C4-2B (cell line): ENCODE data around the gene SSTR4.

Experiments
- H3K27ac ChIP-seq: fragments of 450-650 bp; 2 replicates; pipeline ENCODE4 v1.5.1; 2017
- CTCF ChIP-seq: fragments of 450-650 bp; conservative IDR thresholded peaks from 2 replicates; pipeline ENCODE4 v1.5.1; 2017; ENCODE audit warnings: mild to moderate bottlenecking
- ZFX ChIP-seq: fragments of 450-650 bp; IDR thresholded peaks from 2 replicates; pipeline ENCODE4 v1.6.1; 2017

Gene SSTR4

GRCh38 chr20:23079016-23079351 lies 43.9 kb downstream of the SSTR4 start:
- no peak overlapping the region for H3K27ac ChIP-seq
- TF ChIP-seq ZFX (no peak), CTCF (peak; percentile 60)

- H3K27ac ChIP-seq = no peak overlapping the region
- TF ChIP-seq ZFX (no peak), CTCF (no peak)
These were observed 44.8 kb downstream of the SSTR4 start for GRCh38 chr20:23079926-23080325.

- no peak overlapping the region for H3K27ac ChIP-seq
- TF ChIP-seq ZFX = no peak
- no peak for TF ChIP-seq CTCF
These were observed 45.4 kb downstream of the SSTR4 start for GRCh38 chr20:23080521-23080920.

- TF ChIP-seq CTCF = no peak
- TF ChIP-seq ZFX = no peak
- no peak overlapping the region for H3K27ac ChIP-seq
These were observed 46.2 kb downstream of the SSTR4 start for GRCh38 chr20:23081263-23081819.

- no peak overlapping the region for H3K27ac ChIP-seq
- no peak for TF ChIP-seq ZFX
- no peak for TF ChIP-seq CTCF
These were observed 47.9 kb downstream of the SSTR4 start for GRCh38 chr20:23082846-23083552.

GRCh38 chr20:23083553-23084220 lies 48.6 kb downstream of the SSTR4 start:
- TF ChIP-seq CTCF (no peak), ZFX (no peak)
- H3K27ac ChIP-seq = no peak overlapping the region

- no peak overlapping the region for H3K27ac ChIP-seq
- TF ChIP-seq CTCF = no peak
- no peak for TF ChIP-seq ZFX
These were observed 49.3 kb downstream of the SSTR4 start for GRCh38 chr20:23084282-23084844.
